Tibial artery (tissue), 4 donors: Measurements from ENCODE around the gene CDH22.

Experiments
- DNase-seq, 2 donors: peaks; one replicate each; pipeline ENCODE4 v3.0.0-alpha.2; 2019
- H3K27ac ChIP-seq, 2 donors: fragments of 200-600 bp; sonication (generic) in 1 of 2; 1 replicate in 1 of 2; 2 replicates in 1 of 2; pipeline ENCODE4 v1.5.1; 2018 to 2019; ENCODE audit warnings: mild to moderate bottlenecking in 1 of 2
- H3K27me3 ChIP-seq, 2 donors: fragments of 200-600 bp; sonication (generic) in 1 of 2; one replicate each; pipeline versions ENCODE4 v1.5.1 to v1.6.0; 2016 to 2019
- H3K36me3 ChIP-seq, 3 donors: fragments of 200-600 bp; sonication (generic) in 2 of 3; one replicate each; pipeline ENCODE4 v1.5.1; 2016 to 2019; ENCODE audit warnings: mild to moderate bottlenecking in 2 of 3
- H3K4me1 ChIP-seq, 4 donors: fragments of 200-600 bp; sonication (generic) in 2 of 4; 1 replicate in 3 of 4; 2 replicates in 1 of 4; pipeline ENCODE4 v1.5.1; 2016 to 2019
- H3K4me3 ChIP-seq, 2 donors: fragments of 200-600 bp; sonication (generic) in 1 of 2; 1 replicate in 1 of 2; 2 replicates in 1 of 2; pipeline ENCODE4 v1.5.1; 2018 to 2019; ENCODE audit warnings: mild to moderate bottlenecking in 2 of 2
- H3K9me3 ChIP-seq, 3 donors: fragments of 200-600 bp; sonication (generic) in 1 of 3; one replicate each; pipeline ENCODE4 v1.5.1; 2016 to 2019
- intact Hi-C: fragments of 100-400 bp; cut with DNase I; formaldehyde crosslinking; loops from one replicate; pipeline ENCODE4 v1.15.0; 2023; ENCODE audit warnings: low total_unique reads
- TF ChIP-seq, protein P1 (sequence below), 2 experiments: fragments of 200-600 bp in 1 of 2; fragments of 450-650 bp in 1 of 2; IDR thresholded peaks; one replicate each; pipeline ENCODE4 v1.5.1; 2017 to 2019; ENCODE audit warnings: antibody characterized with exemption in 2 of 2, mild to moderate bottlenecking in 1 of 2, moderate library complexity in 1 of 2

The CDH22 gene

DNA sequence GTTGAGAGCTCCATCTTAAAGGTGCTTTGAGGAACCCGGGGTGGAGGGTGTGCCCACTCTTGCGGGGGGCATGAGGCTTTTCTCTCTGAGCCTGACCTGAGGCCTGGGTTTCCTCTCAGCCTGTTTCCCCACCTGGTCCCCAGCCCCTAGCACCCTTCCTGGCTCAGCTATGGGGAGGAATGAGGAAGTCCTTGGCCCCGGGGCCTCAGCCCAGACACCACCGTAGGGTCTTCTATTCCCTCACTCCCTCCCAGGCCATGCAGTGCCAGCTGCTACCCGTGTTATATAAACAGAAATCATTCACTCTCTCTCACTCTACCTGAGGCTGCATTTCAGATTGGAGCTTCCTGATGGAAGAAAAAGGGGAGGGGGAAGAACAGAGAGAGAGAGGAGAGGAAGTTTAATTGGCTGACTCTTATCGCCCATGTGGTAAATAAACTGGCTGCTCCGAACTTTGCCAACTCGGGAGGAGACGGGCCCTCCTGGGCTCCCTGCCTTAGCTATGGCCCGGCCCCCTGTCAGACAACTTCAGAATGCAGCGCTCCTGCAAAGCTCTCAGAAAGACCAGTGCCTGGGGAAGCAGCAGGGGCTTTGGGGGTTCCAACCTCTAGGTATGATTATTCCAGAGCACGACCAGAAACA, 2.8 kb downstream of the CDH22 start:
- TF ChIP-seq, protein P1, sequence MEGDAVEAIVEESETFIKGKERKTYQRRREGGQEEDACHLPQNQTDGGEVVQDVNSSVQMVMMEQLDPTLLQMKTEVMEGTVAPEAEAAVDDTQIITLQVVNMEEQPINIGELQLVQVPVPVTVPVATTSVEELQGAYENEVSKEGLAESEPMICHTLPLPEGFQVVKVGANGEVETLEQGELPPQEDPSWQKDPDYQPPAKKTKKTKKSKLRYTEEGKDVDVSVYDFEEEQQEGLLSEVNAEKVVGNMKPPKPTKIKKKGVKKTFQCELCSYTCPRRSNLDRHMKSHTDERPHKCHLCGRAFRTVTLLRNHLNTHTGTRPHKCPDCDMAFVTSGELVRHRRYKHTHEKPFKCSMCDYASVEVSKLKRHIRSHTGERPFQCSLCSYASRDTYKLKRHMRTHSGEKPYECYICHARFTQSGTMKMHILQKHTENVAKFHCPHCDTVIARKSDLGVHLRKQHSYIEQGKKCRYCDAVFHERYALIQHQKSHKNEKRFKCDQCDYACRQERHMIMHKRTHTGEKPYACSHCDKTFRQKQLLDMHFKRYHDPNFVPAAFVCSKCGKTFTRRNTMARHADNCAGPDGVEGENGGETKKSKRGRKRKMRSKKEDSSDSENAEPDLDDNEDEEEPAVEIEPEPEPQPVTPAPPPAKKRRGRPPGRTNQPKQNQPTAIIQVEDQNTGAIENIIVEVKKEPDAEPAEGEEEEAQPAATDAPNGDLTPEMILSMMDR (IDR thresholded peaks at IDR 0.05), result no peak
- no peak for DNase-seq
- Histone ChIP-seq H3K9me3 (no peaks in the 10 kb centered on the region), H3K4me1 (peaks cover 0 to 21% (median 20%) of the 10 kb centered on the region in 4 donors), H3K27ac (no peak overlapping the region), H3K27me3 (peaks cover 0 to 92% of the 10 kb centered on the region in 2 donors), H3K4me3 (no peak overlapping the region), H3K36me3 (no peaks in the 10 kb centered on the region)
- intact Hi-C loops, result no loop called here

DNA sequence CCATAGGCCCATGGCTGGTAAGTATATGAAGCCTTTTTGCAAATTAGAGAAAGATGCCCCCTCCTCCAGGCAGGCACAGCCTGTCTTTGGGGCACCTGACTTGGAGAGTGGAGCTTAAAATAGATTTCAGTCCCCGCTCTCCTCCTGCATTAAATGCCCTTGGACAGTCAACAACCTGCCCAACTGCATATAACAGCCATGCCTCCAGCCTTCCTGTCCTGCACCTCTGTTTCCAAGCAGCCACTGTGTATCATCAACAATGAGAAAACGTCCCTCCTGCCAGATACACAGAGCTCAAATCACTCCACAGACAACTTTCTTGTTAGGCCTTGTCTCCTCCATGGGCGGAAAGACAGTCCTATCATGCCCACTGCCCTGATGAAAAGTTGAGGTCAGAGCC, 3.4 kb downstream of the CDH22 start:
- peaks cover 0 to 92% of the 10 kb centered on the region in 2 donors for H3K27me3 ChIP-seq
- no peak overlapping the region for H3K27ac ChIP-seq
- no peak overlapping the region for H3K4me3 ChIP-seq

DNA sequence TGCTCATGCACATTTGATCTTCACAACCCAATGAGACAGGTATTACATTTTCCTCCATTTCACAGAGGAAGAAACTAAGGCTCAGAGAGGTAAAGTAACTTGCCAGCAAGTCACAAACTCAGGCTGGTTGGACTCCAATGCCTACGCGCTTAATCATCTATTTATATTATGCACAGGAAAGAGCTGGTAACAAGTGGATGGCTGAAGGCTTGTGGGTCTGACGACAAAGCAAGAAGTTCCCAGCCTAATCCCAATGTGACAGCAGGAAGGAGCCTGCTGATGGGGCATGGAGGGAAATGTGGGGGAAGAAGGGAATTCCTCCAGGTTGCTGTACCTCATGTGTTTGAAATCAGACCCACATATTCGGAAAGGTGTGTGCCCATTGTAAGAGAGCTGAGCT, 3.9 kb downstream of the CDH22 start:
- no peak overlapping the region for H3K27ac ChIP-seq

More for the DNA sequence above, 3.4 kb downstream of the CDH22 start:
- H3K36me3 ChIP-seq, result no peaks in the 10 kb centered on the region
- TF ChIP-seq, protein P1 (IDR thresholded peaks at IDR 0.05), result no peak
- intact Hi-C loops, result no loop called here
- H3K4me1 ChIP-seq, result peaks cover 0 to 21% (median 20%) of the 10 kb centered on the region in 4 donors
- H3K9me3 ChIP-seq, result no peaks in the 10 kb centered on the region
- DNase-seq, result no peak

DNA sequence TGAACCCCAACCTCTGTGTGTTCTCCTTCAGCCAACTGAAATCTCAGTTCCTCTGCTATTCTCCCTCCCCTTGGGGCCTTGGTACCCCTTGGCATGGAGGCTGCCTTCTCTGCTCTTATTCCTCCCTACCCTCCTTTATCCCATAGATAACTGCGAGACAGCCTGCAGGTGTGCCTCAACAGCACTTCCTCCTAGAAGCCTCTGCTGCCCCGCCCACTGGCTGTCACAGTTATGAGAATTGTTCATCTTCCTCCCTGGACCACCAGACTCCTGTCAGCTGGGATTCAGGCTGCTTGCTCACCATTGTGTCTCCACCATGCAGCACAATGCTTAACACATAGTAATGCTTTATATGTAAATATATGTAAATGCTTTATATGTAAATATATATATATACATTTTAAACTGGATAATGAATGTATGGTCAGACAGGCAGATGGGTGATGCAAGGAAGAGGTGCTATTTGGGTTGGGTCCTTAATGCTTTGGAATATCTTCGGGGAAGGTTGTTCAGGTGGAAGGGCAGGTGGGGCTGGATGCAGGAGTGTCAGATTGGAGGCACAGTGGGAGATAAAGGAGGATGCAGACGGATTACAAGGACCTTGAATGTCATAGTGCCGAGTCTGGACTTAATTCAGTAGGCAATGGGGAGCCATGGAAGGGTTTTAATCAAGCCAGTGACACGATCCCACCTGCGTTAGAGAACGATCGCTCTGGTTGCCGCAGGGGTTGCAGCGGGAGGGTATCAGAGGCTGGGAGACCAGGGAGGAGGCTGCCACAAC, 4.9 kb downstream of the CDH22 start:
- H3K9me3 ChIP-seq, result no peaks in the 10 kb centered on the region
- no peak overlapping the region for H3K27ac ChIP-seq
- TF ChIP-seq, protein P1 (IDR thresholded peaks at IDR 0.05), result no peak
- intact Hi-C loops, result no loop called here
- peaks cover 0 to 16% (median 15%) of the 10 kb centered on the region in 4 donors for H3K4me1 ChIP-seq
- no peaks in the 10 kb centered on the region for H3K36me3 ChIP-seq
- no peak for DNase-seq
- H3K27me3 ChIP-seq, result peaks cover 0 to 92% of the 10 kb centered on the region in 2 donors
- no peak overlapping the region for H3K4me3 ChIP-seq

More for the DNA sequence above, 3.9 kb downstream of the CDH22 start:
- Histone ChIP-seq H3K27me3 (peaks cover 0 to 92% of the 10 kb centered on the region in 2 donors), H3K4me3 (no peak overlapping the region), H3K36me3 (no peaks in the 10 kb centered on the region), H3K9me3 (no peaks in the 10 kb centered on the region), H3K4me1 (peaks cover 0 to 21% (median 20%) of the 10 kb centered on the region in 4 donors)
- no peak for DNase-seq
- TF ChIP-seq, protein P1 (IDR thresholded peaks at IDR 0.05), result no peak
- intact Hi-C loops, result no loop called here

DNA sequence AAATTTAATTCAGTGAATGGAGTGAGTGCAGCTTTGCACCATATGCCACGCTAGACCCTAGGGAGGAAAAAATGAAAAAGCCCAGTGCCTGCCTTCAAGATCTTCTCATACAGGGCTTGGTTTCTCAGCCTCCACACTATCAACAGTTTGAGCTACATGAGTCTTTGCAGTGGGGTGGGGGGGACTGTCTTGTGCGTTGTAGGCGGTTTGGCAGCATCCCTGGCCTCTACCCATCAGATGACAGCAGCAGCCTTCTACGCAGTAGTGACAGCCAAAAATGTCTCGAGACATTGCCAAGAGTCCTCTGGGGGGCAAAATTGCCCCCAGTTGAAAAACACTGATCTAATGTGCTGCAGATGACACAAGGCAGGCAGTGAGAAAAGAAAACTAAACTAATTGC, 6.2 kb downstream of the CDH22 start:
- intact Hi-C loops, result no loop called here
- H3K36me3 ChIP-seq, result no peaks in the 10 kb centered on the region
- TF ChIP-seq, protein P1 (IDR thresholded peaks at IDR 0.05), result no peak
- H3K9me3 ChIP-seq, result no peaks in the 10 kb centered on the region
- H3K27ac ChIP-seq, result no peak overlapping the region
- peaks cover 0 to 4% (median 3%) of the 10 kb centered on the region in 4 donors for H3K4me1 ChIP-seq
- DNase-seq, result no peak
- H3K4me3 ChIP-seq, result no peak overlapping the region
- peaks cover 0 to 87% of the 10 kb centered on the region in 2 donors for H3K27me3 ChIP-seq
